IgD-negative memory B cell (primary cell): ENCODE measurements around the gene NFIA. TPM values are rescaled to one million over a fixed set of nuclear protein-coding genes. Genes with fewer than 3 reads are reported as not detected.

ENCODE experiments used
- H3K27ac Mint-ChIP-seq, 3 donors: one replicate each; pipeline ENCODE4 v1.8.0; 2020 to 2022; ENCODE audit warnings: mild to moderate bottlenecking in 3 of 3, mixed read lengths in 3 of 3, moderate library complexity in 1 of 3
- H3K27me3 Mint-ChIP-seq: one replicate; pipeline ENCODE4 v1.8.0; 2021; ENCODE audit warnings: mixed read lengths
- H3K36me3 Mint-ChIP-seq: one replicate; pipeline ENCODE4 v1.8.0; 2020; ENCODE audit warnings: mild to moderate bottlenecking, mixed read lengths
- H3K4me1 Mint-ChIP-seq, 3 donors: one replicate each; pipeline ENCODE4 v1.8.0; 2020 to 2022; ENCODE audit warnings: mixed read lengths in 3 of 3, mild to moderate bottlenecking in 1 of 3
- H3K4me3 Mint-ChIP-seq, 4 donors: one replicate each; pipeline ENCODE4 v1.8.0; 2020 to 2022; ENCODE audit warnings: mild to moderate bottlenecking in 4 of 4, mixed read lengths in 4 of 4, moderate library complexity in 3 of 4
- H3K9me3 Mint-ChIP-seq, 3 donors: one replicate each; pipeline ENCODE4 v1.8.0; 2020 to 2021; ENCODE audit warnings: mixed read lengths in 3 of 3, mild to moderate bottlenecking in 1 of 3
- polyA plus RNA-seq: library from polyadenylated mRNA; unstranded; fragments of 300-500 nt; fragmentation: Illumina TruSeq; gene quantifications from one replicate; pipeline ENCODE4 v1.2.3, GENCODE V29; 2021

The NFIA gene
- polyA plus RNA-seq, 1 donor from 2014 or later, result 0.93 TPM

DNA sequence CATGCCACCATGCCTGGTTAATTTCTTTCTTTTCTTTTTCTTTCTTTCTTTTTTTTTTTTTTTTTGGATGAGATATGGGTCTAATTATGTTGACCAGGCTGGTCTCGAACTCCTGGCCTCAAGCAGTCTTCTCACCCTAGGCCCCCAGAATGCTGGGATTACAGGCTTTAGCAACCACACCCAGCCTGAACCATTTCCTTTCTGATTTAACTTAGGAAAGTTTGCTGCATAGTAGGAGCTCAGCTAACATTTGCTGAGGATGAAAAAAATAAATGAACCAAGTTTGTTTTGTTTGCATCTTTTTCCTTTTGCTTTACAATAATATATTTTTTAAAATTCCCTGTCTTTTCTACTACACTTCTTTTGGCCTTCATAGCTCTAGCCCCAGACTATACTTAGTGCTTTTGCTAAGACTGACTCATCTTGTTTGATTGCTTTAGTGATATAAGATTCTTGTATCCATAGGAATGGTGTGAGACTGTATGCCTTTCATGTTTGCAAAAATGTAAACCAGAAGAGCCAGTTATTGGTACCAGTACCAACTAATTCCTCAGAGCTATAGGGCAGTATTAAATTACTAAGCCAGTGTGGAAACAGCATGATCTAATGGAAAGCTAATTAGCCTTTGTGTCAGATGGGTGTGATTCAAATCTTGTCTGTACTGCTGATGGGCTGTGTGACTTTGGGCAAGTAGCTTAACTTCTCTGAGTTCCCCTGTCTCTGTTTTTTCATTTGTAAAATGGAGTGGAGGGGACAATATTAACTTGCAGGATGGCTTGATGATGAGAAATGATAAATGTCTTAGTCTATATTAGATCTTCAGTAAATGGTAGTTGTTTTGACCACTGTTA is 66.9 kb downstream of the NFIA start:
- H3K4me1 Mint-ChIP-seq, result no peaks in the 10 kb centered on the region
- no peaks in the 10 kb centered on the region for H3K36me3 Mint-ChIP-seq
- H3K9me3 Mint-ChIP-seq, result no peaks in the 10 kb centered on the region
- H3K4me3 Mint-ChIP-seq, result no peak overlapping the region
- no peak overlapping the region for H3K27ac Mint-ChIP-seq
- H3K27me3 Mint-ChIP-seq, result no peaks in the 10 kb centered on the region

DNA sequence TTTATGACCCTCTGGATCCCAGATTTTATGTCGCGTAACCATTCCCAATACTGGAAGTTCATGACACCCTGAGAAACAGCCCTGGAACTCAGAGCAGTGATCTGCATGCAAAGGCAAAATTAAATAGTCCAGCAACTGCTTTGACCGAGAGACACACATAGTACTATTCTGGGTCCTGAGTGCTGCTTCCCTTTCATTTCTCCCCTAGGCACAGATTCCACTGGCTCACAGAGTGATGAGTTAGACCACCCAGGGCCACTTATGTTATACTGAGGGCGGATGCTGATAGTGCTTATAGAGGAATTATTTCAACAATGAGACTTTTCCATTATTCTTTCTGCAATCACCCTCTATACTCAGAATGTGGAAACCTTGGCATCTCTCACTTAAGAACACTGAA is 69.2 kb downstream of the NFIA start:
- no peaks in the 10 kb centered on the region for H3K27me3 Mint-ChIP-seq
- H3K27ac Mint-ChIP-seq, result no peak overlapping the region
- no peaks in the 10 kb centered on the region for H3K9me3 Mint-ChIP-seq
- no peaks in the 10 kb centered on the region for H3K36me3 Mint-ChIP-seq
- H3K4me1 Mint-ChIP-seq, result no peaks in the 10 kb centered on the region
- no peak overlapping the region for H3K4me3 Mint-ChIP-seq

DNA sequence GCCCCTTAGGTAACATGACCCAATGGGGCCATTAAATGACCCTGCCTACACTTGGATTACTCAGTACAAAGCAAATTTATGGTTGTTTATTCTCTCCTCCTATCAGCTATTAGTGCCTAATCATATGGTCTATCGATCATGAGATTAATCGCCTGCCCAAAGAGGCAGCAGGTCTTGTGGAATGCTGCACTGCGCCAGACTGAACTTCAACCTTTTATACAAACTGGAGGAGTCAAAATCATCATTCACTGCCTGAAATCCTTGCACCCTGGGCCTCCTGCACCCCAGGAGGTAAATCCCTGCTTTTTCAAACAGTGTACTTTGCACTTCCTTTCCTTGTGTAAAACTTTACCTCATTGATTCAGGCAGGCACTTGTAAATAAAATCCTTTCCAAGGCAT is 69.7 kb downstream of the NFIA start:
- Mint-ChIP-seq H3K36me3 (no peaks in the 10 kb centered on the region), H3K4me1 (no peaks in the 10 kb centered on the region), H3K27ac (no peak overlapping the region), H3K4me3 (no peak overlapping the region), H3K9me3 (no peaks in the 10 kb centered on the region), H3K27me3 (no peaks in the 10 kb centered on the region)

DNA sequence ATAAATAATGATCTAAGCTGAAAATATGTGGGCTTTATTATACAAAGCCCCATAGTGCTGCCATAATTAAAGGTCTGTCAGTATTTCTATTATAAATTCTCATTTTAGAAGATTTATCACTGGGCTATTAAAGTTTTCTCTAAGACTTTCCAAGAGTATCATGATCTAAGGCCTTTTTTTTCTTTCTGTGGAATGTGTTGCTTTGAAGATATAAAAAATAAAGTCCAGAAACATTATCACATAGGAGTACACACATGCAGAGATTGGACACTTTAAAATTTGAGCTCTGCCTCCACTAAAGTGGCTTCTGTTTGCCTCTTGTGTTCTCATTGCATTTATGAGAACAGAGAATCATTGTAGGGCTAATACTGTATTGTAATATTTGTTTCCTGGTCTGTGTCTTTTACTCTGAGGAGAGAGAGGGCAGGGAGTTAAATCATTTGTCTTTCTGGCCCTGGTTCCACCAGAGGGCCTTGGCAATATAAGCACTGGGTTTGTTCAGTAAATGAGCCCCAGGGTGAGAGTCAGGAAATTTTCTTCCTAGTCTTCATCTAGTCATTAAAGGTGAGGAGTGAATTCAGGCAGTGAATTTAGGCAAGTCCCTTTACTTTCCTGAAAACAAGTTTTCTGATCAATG is 70.2 kb downstream of the NFIA start:
- H3K27me3 Mint-ChIP-seq, result no peaks in the 10 kb centered on the region
- H3K9me3 Mint-ChIP-seq, result no peaks in the 10 kb centered on the region
- no peaks in the 10 kb centered on the region for H3K36me3 Mint-ChIP-seq
- H3K4me1 Mint-ChIP-seq, result no peaks in the 10 kb centered on the region
- no peak overlapping the region for H3K4me3 Mint-ChIP-seq
- no peak overlapping the region for H3K27ac Mint-ChIP-seq

DNA sequence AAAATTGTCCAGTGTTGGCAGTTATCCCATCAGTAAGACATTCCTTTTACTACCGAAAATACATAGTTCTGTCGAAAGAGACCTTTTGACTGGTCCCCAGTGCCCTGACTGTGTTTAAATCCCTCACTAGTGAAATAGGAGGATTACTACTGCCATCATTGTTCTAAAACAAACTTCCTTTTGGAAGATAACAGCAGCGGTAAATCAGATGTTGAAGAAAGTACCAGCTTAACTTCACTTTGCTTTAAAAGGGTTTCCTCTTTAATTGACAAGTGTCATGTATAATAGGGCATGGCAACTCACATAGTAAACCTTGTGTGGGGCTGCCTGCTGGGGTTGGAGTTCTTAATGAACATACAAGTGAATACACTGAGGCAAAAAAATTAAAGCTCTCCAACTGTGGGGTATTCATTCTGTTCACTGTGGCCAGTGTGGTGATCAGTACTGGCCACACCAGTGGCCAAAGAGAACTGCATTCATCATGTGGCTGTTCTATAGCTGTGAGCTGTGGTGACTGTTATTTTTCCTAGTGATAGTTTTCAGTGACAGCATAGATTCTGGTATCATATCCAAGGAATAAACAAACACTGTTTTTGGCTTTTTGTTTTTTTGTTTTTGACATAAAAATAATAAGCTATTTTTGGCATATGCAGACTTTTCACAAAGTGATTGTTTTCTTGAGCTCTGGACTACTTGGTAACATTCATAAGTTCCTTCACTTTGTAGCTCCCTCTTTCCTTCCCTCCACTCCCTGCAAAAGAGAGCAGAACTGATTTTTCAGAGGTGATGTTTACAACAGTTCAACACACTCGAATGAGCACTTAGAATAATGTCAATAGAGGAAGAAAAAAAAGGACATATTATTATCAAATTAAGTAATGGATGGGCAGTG is 74.5 kb downstream of the NFIA start:
- no peaks in the 10 kb centered on the region for H3K4me1 Mint-ChIP-seq
- H3K27ac Mint-ChIP-seq, result no peak overlapping the region
- H3K27me3 Mint-ChIP-seq, result no peaks in the 10 kb centered on the region
- H3K4me3 Mint-ChIP-seq, result no peak overlapping the region
- H3K9me3 Mint-ChIP-seq, result no peaks in the 10 kb centered on the region
- H3K36me3 Mint-ChIP-seq, result no peaks in the 10 kb centered on the region

DNA sequence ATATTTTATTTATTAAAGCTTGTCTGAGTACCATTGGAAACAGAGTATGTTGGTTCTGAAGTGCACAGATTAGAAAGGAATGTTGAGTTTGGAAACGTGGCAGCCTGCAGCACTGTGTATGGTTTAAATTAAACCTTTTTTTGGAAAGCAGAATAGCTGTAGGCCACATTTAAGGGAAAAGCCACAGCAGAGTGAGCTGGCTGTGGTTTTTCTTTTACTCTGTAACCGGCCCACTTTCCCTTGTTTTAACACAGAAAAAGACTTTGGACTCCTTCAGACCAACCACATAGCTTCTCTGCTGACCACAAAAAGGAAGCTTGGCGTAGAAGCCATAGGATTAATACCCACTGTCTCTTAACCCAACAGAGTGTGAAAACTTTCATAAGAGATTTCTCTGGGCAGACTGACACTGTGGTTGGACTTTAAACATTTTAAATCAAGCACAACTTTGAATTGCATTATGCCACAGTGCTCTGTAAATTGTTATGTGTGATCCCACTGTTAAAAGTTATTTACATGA is 75.2 kb downstream of the NFIA start:
- Mint-ChIP-seq H3K27ac (no peak overlapping the region), H3K4me1 (no peaks in the 10 kb centered on the region), H3K36me3 (no peaks in the 10 kb centered on the region), H3K4me3 (no peak overlapping the region), H3K27me3 (no peaks in the 10 kb centered on the region), H3K9me3 (no peaks in the 10 kb centered on the region)

DNA sequence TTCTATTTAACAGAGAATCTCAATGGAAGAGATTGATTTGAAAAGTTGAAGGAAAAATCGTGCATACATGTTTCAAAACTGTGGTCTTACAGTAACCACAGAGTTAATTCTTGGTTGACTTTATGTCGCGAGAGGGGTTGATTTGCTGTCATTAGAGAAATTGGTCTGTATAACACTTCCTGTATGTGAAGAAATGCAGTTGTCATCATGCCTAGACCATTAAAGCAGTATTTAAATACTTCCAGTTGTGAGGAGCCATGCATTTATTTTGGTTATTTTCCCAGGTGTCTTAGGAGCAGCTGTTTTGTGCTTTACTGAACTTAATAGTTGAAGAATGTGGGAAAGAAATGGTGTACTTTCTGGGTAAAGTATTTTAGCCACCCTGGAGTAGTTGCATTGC is 76.2 kb downstream of the NFIA start:
- H3K27ac Mint-ChIP-seq, result no peak overlapping the region
- no peaks in the 10 kb centered on the region for H3K9me3 Mint-ChIP-seq
- no peaks in the 10 kb centered on the region for H3K27me3 Mint-ChIP-seq
- H3K4me3 Mint-ChIP-seq, result no peak overlapping the region
- H3K36me3 Mint-ChIP-seq, result no peaks in the 10 kb centered on the region
- H3K4me1 Mint-ChIP-seq, result no peaks in the 10 kb centered on the region

DNA sequence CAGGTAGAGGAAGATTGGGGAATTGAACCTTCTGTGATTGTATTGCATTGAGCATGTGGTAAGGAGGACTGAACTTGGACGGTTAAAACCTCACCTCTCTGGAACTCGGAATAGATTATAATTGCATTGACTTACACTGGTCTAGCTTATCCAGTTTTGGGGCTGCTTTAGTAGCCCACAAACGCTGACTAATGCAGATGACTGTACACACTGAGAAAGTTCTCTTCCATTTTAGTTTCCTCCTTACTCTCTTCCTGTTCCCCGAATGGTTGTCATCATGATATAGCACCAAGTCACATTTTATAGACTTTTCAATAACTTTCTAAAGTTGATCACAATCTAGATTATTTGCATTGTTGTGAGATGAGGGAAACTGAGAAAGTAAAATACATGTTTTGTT is 78.2 kb downstream of the NFIA start:
- H3K4me3 Mint-ChIP-seq, result no peak overlapping the region
- no peaks in the 10 kb centered on the region for H3K27me3 Mint-ChIP-seq
- H3K36me3 Mint-ChIP-seq, result no peaks in the 10 kb centered on the region
- peaks cover 0 to 2% (median 0%) of the 10 kb centered on the region in 3 donors for H3K9me3 Mint-ChIP-seq
- no peak overlapping the region for H3K27ac Mint-ChIP-seq
- no peaks in the 10 kb centered on the region for H3K4me1 Mint-ChIP-seq

DNA sequence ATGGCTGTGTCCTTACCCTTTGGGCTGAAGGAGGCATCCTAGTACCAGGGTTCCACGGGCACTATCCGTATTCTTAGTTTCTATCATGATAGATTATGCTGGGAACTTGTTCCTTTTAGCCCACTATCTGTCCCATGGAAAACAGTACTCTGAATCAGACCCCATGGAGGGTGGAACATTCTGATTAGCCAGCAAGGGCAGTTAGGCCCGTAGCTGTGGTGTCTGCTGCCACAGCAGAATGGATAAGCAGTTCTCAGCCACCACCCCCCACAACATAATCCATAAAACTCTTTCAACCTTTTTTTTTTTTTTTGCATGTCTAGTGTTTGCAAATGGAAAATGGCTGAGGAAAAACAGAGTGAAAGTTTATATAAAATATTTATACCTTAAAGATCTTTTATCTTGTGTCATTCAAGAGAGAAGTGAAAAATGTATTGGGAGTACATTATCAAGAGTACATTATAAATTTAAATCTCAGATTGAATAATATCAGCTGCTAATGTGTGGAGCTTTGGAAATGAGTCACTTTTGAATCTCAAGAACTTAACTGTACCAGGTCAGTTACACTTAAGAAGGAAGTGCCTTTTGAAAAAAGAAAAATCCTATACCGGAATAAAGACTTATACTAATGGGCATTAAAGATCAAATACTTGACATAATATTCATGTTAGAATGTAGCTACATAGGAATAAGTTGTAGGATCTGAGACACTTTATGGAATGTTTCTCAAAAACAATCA is 80.3 kb downstream of the NFIA start:
- no peaks in the 10 kb centered on the region for H3K4me1 Mint-ChIP-seq
- H3K4me3 Mint-ChIP-seq, result no peak overlapping the region
- H3K27me3 Mint-ChIP-seq, result peaks cover 2% of the 10 kb centered on the region
- H3K9me3 Mint-ChIP-seq, result peaks cover 0 to 2% (median 0%) of the 10 kb centered on the region in 3 donors
- no peaks in the 10 kb centered on the region for H3K36me3 Mint-ChIP-seq
- H3K27ac Mint-ChIP-seq, result no peak overlapping the region

DNA sequence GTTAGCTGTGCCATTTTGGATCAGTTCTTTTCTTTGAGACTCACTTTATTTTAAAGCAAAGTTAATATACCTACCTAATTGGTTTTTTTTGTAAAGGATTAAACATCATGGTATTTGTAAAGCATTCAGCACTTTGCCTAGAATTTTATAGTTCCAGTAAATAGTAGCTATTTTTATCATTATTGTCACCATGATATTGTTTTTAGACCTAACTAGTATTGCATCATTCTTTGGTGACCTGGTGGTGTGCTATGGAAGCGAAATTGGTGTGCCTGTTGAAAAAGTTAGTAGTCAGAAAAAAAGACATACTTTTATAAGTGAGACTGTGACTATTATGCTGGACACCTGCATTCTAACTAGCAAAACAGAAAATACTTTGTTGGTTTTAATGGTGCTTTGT is 81.0 kb downstream of the NFIA start:
- H3K4me3 Mint-ChIP-seq, result no peak overlapping the region
- peaks cover 0 to 2% (median 0%) of the 10 kb centered on the region in 3 donors for H3K9me3 Mint-ChIP-seq
- H3K4me1 Mint-ChIP-seq, result no peaks in the 10 kb centered on the region
- no peaks in the 10 kb centered on the region for H3K36me3 Mint-ChIP-seq
- peaks cover 2% of the 10 kb centered on the region for H3K27me3 Mint-ChIP-seq
- no peak overlapping the region for H3K27ac Mint-ChIP-seq

DNA sequence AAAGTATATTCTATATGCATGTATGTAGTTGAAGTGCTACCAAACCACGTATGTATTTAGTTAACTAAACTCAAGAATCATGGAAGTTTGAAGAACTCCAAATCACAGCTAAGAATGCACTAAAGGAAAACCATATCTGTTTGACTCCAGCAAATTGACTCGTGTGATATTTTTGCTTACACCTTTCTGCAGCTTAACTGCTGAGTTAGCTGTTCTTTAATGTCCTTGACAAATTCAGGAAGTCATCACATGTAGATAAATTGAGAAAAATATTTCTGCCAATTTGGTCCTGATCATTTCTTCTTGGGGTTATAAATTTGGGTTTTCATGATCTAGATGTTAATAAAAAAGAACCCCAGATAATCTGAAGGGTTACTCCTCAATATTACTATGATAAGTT is 83.0 kb downstream of the NFIA start:
- H3K36me3 Mint-ChIP-seq, result no peaks in the 10 kb centered on the region
- H3K9me3 Mint-ChIP-seq, result peaks cover 0 to 2% (median 0%) of the 10 kb centered on the region in 3 donors
- H3K27ac Mint-ChIP-seq, result no peak overlapping the region
- H3K4me1 Mint-ChIP-seq, result no peaks in the 10 kb centered on the region
- H3K4me3 Mint-ChIP-seq, result no peak overlapping the region
- H3K27me3 Mint-ChIP-seq, result peaks cover 2% of the 10 kb centered on the region

DNA sequence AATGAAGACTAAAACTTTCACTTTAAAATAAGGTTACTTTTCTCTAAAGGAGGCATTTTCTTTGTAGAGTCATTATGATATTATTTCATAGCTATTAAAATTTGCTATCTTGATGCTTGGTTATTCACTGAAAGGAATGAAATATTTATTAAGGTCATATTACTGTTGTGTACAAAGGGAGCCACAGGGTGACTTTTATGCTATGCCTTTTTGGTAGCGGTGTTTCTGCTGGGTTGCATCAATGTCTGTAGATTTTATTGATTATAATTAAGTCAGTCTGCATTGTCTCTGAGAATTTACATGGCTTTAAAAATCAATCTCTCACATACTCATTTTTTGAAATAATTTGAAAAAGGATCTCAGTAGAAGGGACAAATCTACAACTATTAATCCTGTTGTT is 84.9 kb downstream of the NFIA start:
- Mint-ChIP-seq H3K36me3 (no peaks in the 10 kb centered on the region), H3K4me3 (no peak overlapping the region), H3K27ac (no peak overlapping the region), H3K27me3 (peaks cover 2% of the 10 kb centered on the region), H3K9me3 (peaks cover 0 to 2% (median 0%) of the 10 kb centered on the region in 3 donors), H3K4me1 (no peaks in the 10 kb centered on the region)

DNA sequence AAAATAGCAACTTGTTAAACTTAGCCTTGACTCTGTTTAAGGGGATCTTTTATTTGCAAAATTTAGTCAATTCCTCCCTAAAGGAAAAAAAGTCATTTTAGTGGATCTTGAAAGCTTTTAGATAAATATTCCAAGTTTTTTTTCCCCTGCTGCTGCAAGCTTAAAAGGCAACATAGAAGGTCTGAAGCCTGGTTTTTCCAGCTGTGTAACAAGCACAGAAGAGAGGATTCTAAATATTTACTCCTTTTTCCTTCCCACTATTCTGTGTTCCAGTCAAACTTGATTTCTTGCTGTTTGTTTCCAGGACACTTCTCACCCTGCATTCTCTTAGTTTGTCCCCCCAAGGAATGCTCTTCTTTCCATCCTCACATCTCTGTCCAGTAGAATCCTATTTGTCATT is 86.7 kb downstream of the NFIA start:
- Mint-ChIP-seq H3K36me3 (no peaks in the 10 kb centered on the region), H3K9me3 (peaks cover 0 to 1% (median 0%) of the 10 kb centered on the region in 3 donors), H3K4me1 (no peaks in the 10 kb centered on the region), H3K27ac (no peak overlapping the region), H3K27me3 (peaks cover 2% of the 10 kb centered on the region), H3K4me3 (no peak overlapping the region)

DNA sequence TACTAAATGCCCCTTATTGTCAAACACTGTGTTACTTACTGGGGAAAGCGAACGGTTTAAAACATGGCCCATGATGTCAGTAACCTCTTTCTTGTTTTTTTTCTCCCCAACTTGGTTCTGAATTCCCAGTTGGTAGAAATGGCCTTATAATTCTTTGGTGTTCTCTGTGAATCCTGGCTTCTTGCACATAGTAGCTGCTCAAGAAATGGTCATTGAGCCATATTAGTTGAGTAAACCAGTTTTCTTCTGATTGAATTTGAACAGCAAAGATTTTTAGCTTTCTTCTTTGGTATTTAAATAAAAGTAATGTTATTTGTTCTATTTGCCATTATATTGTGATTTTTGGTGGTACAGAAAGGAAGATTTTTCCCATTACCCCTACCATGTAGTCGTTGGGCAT is 87.3 kb downstream of the NFIA start:
- Mint-ChIP-seq H3K4me1 (no peaks in the 10 kb centered on the region), H3K4me3 (no peak overlapping the region), H3K36me3 (no peaks in the 10 kb centered on the region), H3K27ac (no peak overlapping the region), H3K27me3 (peaks cover 4% of the 10 kb centered on the region), H3K9me3 (no peaks in the 10 kb centered on the region)
